IPS-20b (cell line): ENCODE results near the gene IL19.

Source experiments
- H3K27ac ChIP-seq: one replicate; pipeline ENCODE4 v1.5.1; 2013; ENCODE audit warnings: low read length
- H3K27me3 ChIP-seq: 2 replicates; pipeline ENCODE4 v1.6.1; 2013; ENCODE audit warnings: mild to moderate bottlenecking, low read length, inconsistent platforms; ENCODE audit not compliant: insufficient read depth
- H3K36me3 ChIP-seq: 2 replicates; pipeline ENCODE4 v1.6.1; 2013; ENCODE audit warnings: low read depth, mild to moderate bottlenecking, inconsistent platforms, low read length, moderate library complexity; ENCODE audit not compliant: insufficient read depth
- H3K4me1 ChIP-seq: 2 replicates; pipeline ENCODE4 v1.6.1; 2013; ENCODE audit warnings: mild to moderate bottlenecking, control low read depth, inconsistent platforms, low read length, moderate library complexity; ENCODE audit not compliant: insufficient read depth
- H3K4me3 ChIP-seq: 2 replicates; pipeline ENCODE4 v1.5.1; 2013; ENCODE audit warnings: mild to moderate bottlenecking, low read length, inconsistent platforms
- H3K9ac ChIP-seq: 2 replicates; pipeline ENCODE4 v1.6.1; 2013; ENCODE audit warnings: low read depth, mild to moderate bottlenecking, inconsistent platforms, low read length, moderate library complexity
- H3K9me3 ChIP-seq: 2 replicates; pipeline ENCODE4 v1.6.1; 2013; ENCODE audit warnings: mild to moderate bottlenecking, low read depth, low read length, inconsistent platforms; ENCODE audit not compliant: insufficient read depth

IL19 gene

GRCh38 chr1:206829875-206830274, 59.3 kb downstream of the IL19 start:
- no peaks in the 10 kb centered on the region for H3K27me3 ChIP-seq

GRCh38 chr1:206831650-206832049, 61.1 kb downstream of the IL19 start:
- H3K4me1 ChIP-seq = peaks cover 6% of the 10 kb centered on the region; the same call in 1 of the 2 replicates
- no peaks in the 10 kb centered on the region for H3K27me3 ChIP-seq
- no peak overlapping the region for H3K9ac ChIP-seq
- no peak overlapping the region for H3K27ac ChIP-seq
- no peak overlapping the region for H3K4me3 ChIP-seq
- H3K36me3 ChIP-seq = no peaks in the 10 kb centered on the region
- no peaks in the 10 kb centered on the region for H3K9me3 ChIP-seq

More at GRCh38 chr1:206829875-206830274, 59.3 kb downstream of the IL19 start:
- Histone ChIP-seq H3K4me1 (peaks cover 5% of the 10 kb centered on the region; the same call in 1 of the 2 replicates), H3K36me3 (no peaks in the 10 kb centered on the region), H3K9ac (no peak overlapping the region), H3K27ac (no peak overlapping the region), H3K9me3 (no peaks in the 10 kb centered on the region), H3K4me3 (no peak overlapping the region)

- H3K9me3 ChIP-seq = no peaks in the 10 kb centered on the region
- no peak overlapping the region for H3K27ac ChIP-seq
- H3K4me1 ChIP-seq = peaks cover 6% of the 10 kb centered on the region; the same call in 1 of the 2 replicates
- H3K27me3 ChIP-seq = no peaks in the 10 kb centered on the region
- no peaks in the 10 kb centered on the region for H3K36me3 ChIP-seq
- H3K9ac ChIP-seq = no peak overlapping the region
- H3K4me3 ChIP-seq = no peak overlapping the region
Measured at GRCh38 chr1:206832352-206832880, 61.8 kb downstream of the IL19 start.

DNA sequence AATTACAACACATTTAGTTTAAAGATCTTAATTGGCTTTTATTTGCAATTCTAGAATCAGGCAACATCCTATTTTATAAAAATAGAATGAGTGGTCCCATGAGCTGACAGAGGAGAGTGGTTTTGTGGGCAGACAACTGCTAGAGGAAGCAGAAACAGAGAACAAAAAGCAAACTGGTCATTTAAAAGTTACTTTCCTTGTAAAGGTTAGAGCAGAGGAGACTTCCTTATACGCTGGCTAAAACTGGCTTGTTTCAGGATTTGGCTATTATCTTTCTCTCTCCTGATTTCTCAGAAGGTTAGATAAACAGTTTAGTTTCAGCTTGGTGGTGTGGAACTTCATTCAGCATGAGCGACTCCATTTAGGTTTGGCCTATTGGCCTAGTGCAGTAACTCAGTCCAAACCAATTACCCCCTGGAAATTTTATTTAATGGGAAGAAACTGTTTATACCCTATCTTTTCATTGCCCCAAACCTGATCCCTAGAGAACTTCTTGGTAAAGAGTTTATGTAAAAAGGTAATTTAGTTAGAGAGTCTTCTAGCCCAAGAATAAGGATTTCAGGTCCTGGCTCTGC, 62.6 kb downstream of the IL19 start:
- Histone ChIP-seq H3K4me3 (no peak overlapping the region), H3K27me3 (no peaks in the 10 kb centered on the region), H3K36me3 (no peaks in the 10 kb centered on the region), H3K9ac (no peak overlapping the region), H3K27ac (no peak overlapping the region), H3K9me3 (no peaks in the 10 kb centered on the region), H3K4me1 (peaks cover 6% of the 10 kb centered on the region; the same call in 1 of the 2 replicates)

GRCh38 chr1:206833801-206834200, 63.2 kb downstream of the IL19 start:
- Histone ChIP-seq H3K9ac (no peak overlapping the region), H3K4me3 (no peak overlapping the region), H3K27me3 (no peaks in the 10 kb centered on the region), H3K27ac (no peak overlapping the region), H3K36me3 (no peaks in the 10 kb centered on the region), H3K9me3 (no peaks in the 10 kb centered on the region), H3K4me1 (peaks cover 6% of the 10 kb centered on the region; the same call in 1 of the 2 replicates)

DNA sequence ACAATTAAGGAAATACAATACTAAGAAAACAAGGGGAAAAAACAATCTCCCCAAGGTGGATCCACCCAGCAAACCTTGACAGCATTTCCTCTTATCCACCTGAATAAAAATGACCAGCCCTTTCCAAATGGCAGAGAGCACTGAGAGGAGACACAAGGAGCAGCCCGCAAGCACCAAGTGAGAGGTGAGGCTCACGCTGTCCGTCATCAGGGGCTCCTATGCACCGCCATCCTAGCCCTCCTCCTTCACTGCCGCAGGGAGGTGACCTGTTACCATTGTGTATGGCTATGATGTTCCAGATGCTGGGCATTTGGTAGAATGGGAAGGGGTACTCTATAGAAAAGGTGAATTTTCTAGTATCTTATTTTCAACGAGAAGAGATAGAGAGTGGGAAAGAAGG, 63.6 kb downstream of the IL19 start:
- Histone ChIP-seq H3K9me3 (no peaks in the 10 kb centered on the region), H3K27ac (no peak overlapping the region), H3K36me3 (no peaks in the 10 kb centered on the region), H3K9ac (no peak overlapping the region), H3K4me3 (no peak overlapping the region), H3K27me3 (no peaks in the 10 kb centered on the region), H3K4me1 (peaks cover 6% of the 10 kb centered on the region; the same call in 1 of the 2 replicates)

DNA sequence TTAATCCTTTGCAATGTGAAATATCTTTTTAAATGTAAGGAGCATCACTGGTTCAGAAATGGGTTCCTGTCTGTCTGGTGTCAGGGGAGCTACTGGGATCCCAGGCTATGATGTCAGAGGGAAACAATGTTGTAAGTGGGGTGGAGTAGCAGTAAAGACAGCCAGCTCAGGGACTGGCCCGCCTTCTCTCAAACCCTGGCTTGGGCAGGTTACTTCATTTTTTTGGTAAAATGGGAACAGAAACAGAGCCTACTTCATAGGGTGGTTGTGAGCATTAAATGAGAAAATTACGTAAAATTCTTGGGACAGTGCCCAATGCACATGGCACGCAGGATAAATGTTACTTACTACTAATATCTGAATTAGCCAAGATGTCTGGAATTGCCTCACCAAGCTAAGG, 64.1 kb downstream of the IL19 start:
- Histone ChIP-seq H3K27me3 (no peaks in the 10 kb centered on the region), H3K9me3 (no peaks in the 10 kb centered on the region), H3K27ac (no peak overlapping the region), H3K4me3 (no peak overlapping the region), H3K9ac (no peak overlapping the region), H3K4me1 (peaks cover 6% of the 10 kb centered on the region; the same call in 1 of the 2 replicates), H3K36me3 (no peaks in the 10 kb centered on the region)

- no peak overlapping the region for H3K27ac ChIP-seq
- H3K36me3 ChIP-seq = no peaks in the 10 kb centered on the region
- H3K9me3 ChIP-seq = no peaks in the 10 kb centered on the region
- no peak overlapping the region for H3K9ac ChIP-seq
- H3K4me3 ChIP-seq = no peak overlapping the region
- H3K27me3 ChIP-seq = no peaks in the 10 kb centered on the region
- H3K4me1 ChIP-seq = peaks cover 6% of the 10 kb centered on the region; the same call in 1 of the 2 replicates
Measured at GRCh38 chr1:206835186-206835585, 64.6 kb downstream of the IL19 start.

DNA sequence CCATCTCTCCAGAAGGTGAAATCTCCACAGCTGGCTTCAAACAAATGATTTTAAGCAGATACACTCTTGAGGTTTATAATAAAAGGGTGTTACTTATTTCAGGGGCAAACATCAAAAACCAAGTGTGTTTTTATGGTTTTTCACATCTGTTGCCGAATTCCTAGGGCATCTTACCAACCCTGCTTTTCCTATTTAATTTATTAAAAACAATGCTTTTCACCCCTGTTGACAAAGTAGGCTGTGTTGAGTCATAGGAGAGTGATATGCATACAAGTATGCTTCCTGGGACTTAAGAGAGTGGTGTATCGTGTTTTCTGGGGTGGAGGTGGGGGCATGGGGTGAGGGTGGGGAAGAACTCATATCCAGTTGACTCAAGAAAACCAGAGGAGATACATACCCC, 65.5 kb downstream of the IL19 start:
- Histone ChIP-seq H3K4me1 (peaks cover 6% of the 10 kb centered on the region; the same call in 1 of the 2 replicates), H3K36me3 (no peaks in the 10 kb centered on the region), H3K9ac (no peak overlapping the region), H3K9me3 (no peaks in the 10 kb centered on the region), H3K4me3 (no peak overlapping the region), H3K27ac (no peak overlapping the region), H3K27me3 (no peaks in the 10 kb centered on the region)

GRCh38 chr1:206839006-206839560, 68.5 kb downstream of the IL19 start:
- Histone ChIP-seq H3K27ac (no peak overlapping the region), H3K4me1 (peaks cover 6% of the 10 kb centered on the region; the same call in 1 of the 2 replicates), H3K36me3 (no peaks in the 10 kb centered on the region), H3K9me3 (no peaks in the 10 kb centered on the region), H3K4me3 (no peak overlapping the region), H3K9ac (no peak overlapping the region), H3K27me3 (no peaks in the 10 kb centered on the region)

DNA sequence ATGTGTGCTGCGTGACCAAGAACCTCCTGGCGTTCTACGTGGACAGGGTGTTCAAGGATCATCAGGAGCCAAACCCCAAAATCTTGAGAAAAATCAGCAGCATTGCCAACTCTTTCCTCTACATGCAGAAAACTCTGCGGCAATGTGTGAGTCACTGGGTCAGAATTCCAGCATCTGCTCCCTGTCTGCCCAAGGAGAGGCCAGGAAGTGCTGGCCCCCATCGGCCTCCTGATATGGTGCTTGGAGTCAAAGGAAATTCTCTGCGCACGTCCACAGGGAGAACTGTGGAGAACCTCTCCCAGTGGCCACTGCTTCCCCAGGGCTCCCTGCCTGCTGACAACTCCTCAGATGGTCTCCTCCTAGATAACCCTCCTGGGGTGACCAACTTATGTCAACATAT, 69.3 kb downstream of the IL19 start:
- Histone ChIP-seq H3K27me3 (no peaks in the 10 kb centered on the region), H3K4me1 (peaks cover 1% of the 10 kb centered on the region; the same call in 1 of the 2 replicates), H3K27ac (no peak overlapping the region), H3K9ac (no peak overlapping the region), H3K36me3 (no peaks in the 10 kb centered on the region), H3K4me3 (no peak overlapping the region), H3K9me3 (no peaks in the 10 kb centered on the region)
